Activated CD4-positive, alpha-beta memory T cell treated with anti-CD3 and anti-CD28 coated beads for 36 hours (primary cell): ENCODE data around the gene C6. TPM values are rescaled to one million over a fixed set of nuclear protein-coding genes. Genes with fewer than 3 reads are reported as not detected.

ENCODE experiments used
- CTCF ChIA-PET: fragments of 350-600 bp; sonication (Branson Sonifier 250); formaldehyde crosslinking; loops from one replicate; lab custom pipeline; 2021; ENCODE audit warnings: antibody characterized with exemption, inconsistent platforms; lab: Charles Lee
- POLR2A ChIA-PET: fragments of 350-600 bp; sonication (Branson Sonifier 250); formaldehyde crosslinking; loops from one replicate; lab custom pipeline; 2021; ENCODE audit warnings: antibody characterized with exemption; lab: Charles Lee
- DNase-seq: peaks from one replicate; pipeline ENCODE4 v3.0.0-alpha.2; 2020
- H3K27ac Mint-ChIP-seq: one replicate; pipeline ENCODE4 v1.8.0; 2021; ENCODE audit warnings: mixed read lengths
- H3K27me3 Mint-ChIP-seq: one replicate; pipeline ENCODE4 v1.8.0; 2021; ENCODE audit warnings: mixed read lengths
- H3K36me3 Mint-ChIP-seq: one replicate; pipeline ENCODE4 v1.8.0; 2021; ENCODE audit warnings: mixed read lengths
- H3K4me1 Mint-ChIP-seq: one replicate; pipeline ENCODE4 v1.8.0; 2021; ENCODE audit warnings: low read depth, mixed read lengths
- H3K4me3 Mint-ChIP-seq: one replicate; pipeline ENCODE4 v1.8.0; 2021; ENCODE audit warnings: mild to moderate bottlenecking, mixed read lengths
- H3K9me3 Mint-ChIP-seq: one replicate; pipeline ENCODE4 v1.8.0; 2021; ENCODE audit warnings: mixed read lengths
- intact Hi-C: fragments of 100-400 bp; cut with micrococcal nuclease; formaldehyde crosslinking; loops from one replicate; pipeline ENCODE4 v1.15.1; 2023
- total RNA-seq, 2 experiments: library from RNA; stranded (reverse); gene quantifications; one replicate each; pipeline ENCODE4 v1.2.3, GENCODE V29; 2021

C6 gene
- total RNA-seq, 2 experiments from 2014 or later, result not detected

GRCh38 chr5:41109186-41109585, 104.1 kb downstream of the C6 start:
- ChIA-PET CTCF (no interaction called here), POLR2A (no interaction called here)
- no peak overlapping the region for H3K4me3 Mint-ChIP-seq
- no peaks in the 10 kb centered on the region for H3K27me3 Mint-ChIP-seq
- no peaks in the 10 kb centered on the region for H3K4me1 Mint-ChIP-seq
- H3K27ac Mint-ChIP-seq, result no peak overlapping the region
- no peaks in the 10 kb centered on the region for H3K36me3 Mint-ChIP-seq
- DNase-seq, result no peak
- intact Hi-C loops, result no loop called here
- no peaks in the 10 kb centered on the region for H3K9me3 Mint-ChIP-seq

GRCh38 chr5:41102341-41102740, 111.0 kb downstream of the C6 start:
- no peak for DNase-seq
- no peaks in the 10 kb centered on the region for H3K36me3 Mint-ChIP-seq
- intact Hi-C loops, result no loop called here
- no peaks in the 10 kb centered on the region for H3K4me1 Mint-ChIP-seq
- CTCF ChIA-PET, result no interaction called here
- no peaks in the 10 kb centered on the region for H3K27me3 Mint-ChIP-seq
- H3K4me3 Mint-ChIP-seq, result no peak overlapping the region
- H3K27ac Mint-ChIP-seq, result no peak overlapping the region
- no peaks in the 10 kb centered on the region for H3K9me3 Mint-ChIP-seq
- POLR2A ChIA-PET, result no interaction called here

DNA sequence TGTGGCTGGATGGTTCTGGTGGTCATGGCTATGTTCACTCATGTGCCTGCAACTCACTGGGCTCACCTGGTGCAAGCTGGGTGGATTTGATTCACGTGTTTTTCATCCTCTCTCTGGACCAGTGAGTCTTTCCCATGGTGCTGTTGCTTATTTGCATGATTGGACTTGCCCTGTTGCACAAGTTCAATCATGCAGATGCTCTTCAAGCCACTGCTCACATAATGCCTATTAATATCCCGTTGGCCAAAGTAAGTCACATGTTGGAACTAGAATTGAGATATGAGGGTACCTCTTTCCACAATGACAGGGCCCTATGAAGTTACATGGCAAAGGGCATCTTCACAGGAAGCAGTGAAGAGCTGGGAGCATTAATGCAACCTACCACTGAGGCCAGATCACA, 115.7 kb downstream of the C6 start:
- CTCF ChIA-PET, result no interaction called here
- no peaks in the 10 kb centered on the region for H3K27me3 Mint-ChIP-seq
- H3K4me1 Mint-ChIP-seq, result no peaks in the 10 kb centered on the region

GRCh38 chr5:41095324-41096101, 117.8 kb downstream of the C6 start:
- no peak overlapping the region for H3K27ac Mint-ChIP-seq
- no peak for DNase-seq
- H3K9me3 Mint-ChIP-seq, result no peaks in the 10 kb centered on the region
- no peaks in the 10 kb centered on the region for H3K27me3 Mint-ChIP-seq
- ChIA-PET POLR2A (no interaction called here), CTCF (no interaction called here)
- H3K36me3 Mint-ChIP-seq, result no peaks in the 10 kb centered on the region
- intact Hi-C loops, result no loop called here
- no peaks in the 10 kb centered on the region for H3K4me1 Mint-ChIP-seq
- H3K4me3 Mint-ChIP-seq, result no peak overlapping the region

More for the DNA sequence above, 115.7 kb downstream of the C6 start:
- intact Hi-C loops, result no loop called here
- H3K27ac Mint-ChIP-seq, result no peak overlapping the region
- no peaks in the 10 kb centered on the region for H3K36me3 Mint-ChIP-seq
- no peak overlapping the region for H3K4me3 Mint-ChIP-seq
- H3K9me3 Mint-ChIP-seq, result no peaks in the 10 kb centered on the region
- POLR2A ChIA-PET, result no interaction called here
- no peak for DNase-seq

DNA sequence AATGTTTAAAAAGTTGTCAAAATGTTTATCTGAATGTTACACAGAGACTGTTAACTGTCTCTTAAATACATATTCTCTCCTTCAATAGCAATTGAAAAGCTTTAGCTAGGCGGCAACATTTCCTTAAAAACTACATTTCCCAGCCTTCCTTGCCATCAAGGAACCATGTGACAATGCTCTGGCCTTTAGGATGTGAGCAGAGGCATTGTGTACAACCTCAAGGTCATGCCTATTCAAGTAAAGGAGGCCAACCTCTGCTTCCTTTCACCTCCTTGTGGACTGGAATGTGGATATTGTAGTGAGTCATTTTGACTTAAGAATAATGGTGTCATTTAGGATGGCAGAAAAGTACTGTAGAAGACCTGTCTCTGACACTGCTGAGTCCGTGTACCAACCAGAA, 118.5 kb downstream of the C6 start:
- H3K4me1 Mint-ChIP-seq, result no peaks in the 10 kb centered on the region
- no peak for DNase-seq
- H3K4me3 Mint-ChIP-seq, result no peak overlapping the region
- no peaks in the 10 kb centered on the region for H3K27me3 Mint-ChIP-seq
- intact Hi-C loops, result no loop called here
- CTCF ChIA-PET, result no interaction called here
- POLR2A ChIA-PET, result no interaction called here
- H3K36me3 Mint-ChIP-seq, result no peaks in the 10 kb centered on the region
- H3K9me3 Mint-ChIP-seq, result no peaks in the 10 kb centered on the region
- no peak overlapping the region for H3K27ac Mint-ChIP-seq

DNA sequence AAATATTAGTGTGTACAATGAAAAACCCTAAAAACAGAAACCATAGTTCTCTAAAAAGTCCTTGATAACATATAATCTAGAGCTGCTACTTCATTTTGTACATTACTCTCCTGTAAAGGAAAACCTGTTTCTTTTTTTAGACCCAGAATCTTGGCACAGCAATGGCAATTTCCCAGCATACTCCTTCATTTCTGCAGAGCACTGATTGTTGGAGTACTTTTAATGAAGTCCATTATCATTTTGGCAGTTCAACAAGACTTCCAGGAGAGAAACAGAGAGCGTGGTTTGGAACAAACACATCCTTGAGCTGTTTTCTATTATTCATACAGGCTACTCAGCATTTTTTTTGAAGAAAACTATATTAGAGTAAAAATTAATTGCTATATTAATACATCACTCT, 119.5 kb downstream of the C6 start:
- intact Hi-C loops, result no loop called here
- H3K4me3 Mint-ChIP-seq, result no peak overlapping the region

More for the DNA sequence above, 119.5 kb downstream of the C6 start:
- Mint-ChIP-seq H3K27ac (no peak overlapping the region), H3K9me3 (no peaks in the 10 kb centered on the region), H3K4me1 (no peaks in the 10 kb centered on the region), H3K27me3 (no peaks in the 10 kb centered on the region), H3K36me3 (no peaks in the 10 kb centered on the region)
- ChIA-PET CTCF (no interaction called here), POLR2A (no interaction called here)
- DNase-seq, result no peak

Other genes with a start within 250 kb of the C6 start
- gene MROH2B, start 142.2 kb downstream of the C6 start, total RNA-seq, result not detected